Lower leg skin (tissue), 4 donors: ENCODE measurements around the gene OR8A1. TPM values are rescaled to one million over a fixed set of nuclear protein-coding genes. Genes with fewer than 3 reads are reported as not detected.

Experiments used
- DNase-seq, 2 donors: peaks; one replicate each; pipeline ENCODE4 v3.0.0-alpha.2; 2019; ENCODE audit warnings: low spot score in 2 of 2
- H3K4me3 ChIP-seq: fragments of 200-600 bp; sonication (generic); 2 replicates; pipeline ENCODE4 v1.5.1; 2017; ENCODE audit warnings: mild to moderate bottlenecking, low read depth; ENCODE audit not compliant: poor library complexity, severe bottlenecking
- POLR2A ChIP-seq, 2 donors: fragments of 450-650 bp; IDR thresholded peaks; one replicate each; pipeline ENCODE4 v1.6.1; 2016 to 2017; ENCODE audit warnings: antibody characterized with exemption in 2 of 2, mild to moderate bottlenecking in 1 of 2, moderate library complexity in 1 of 2
- WGBS, 2 donors: methylation state at CpG; one replicate each; pipeline ENCODE4 v1.1.5; 2018; 5-methylcytosine and 5-hydroxymethylcytosine counted together
- intact Hi-C: fragments of 100-400 bp; cut with DNase I; formaldehyde crosslinking; loops from one replicate; pipeline ENCODE4 v1.15.0; 2023; ENCODE audit warnings: low total_unique reads
- total RNA-seq, 4 donors: library from RNA; depleted of rRNA; stranded (reverse); fragments of >200 nt; gene quantifications; one replicate each; pipeline ENCODE4 v1.1.0, GENCODE V29; 2016
- TF ChIP-seq, protein P1 (sequence below), 3 donors: fragments of 450-650 bp; IDR thresholded peaks; one replicate each; pipeline ENCODE4 v1.5.1; 2016; ENCODE audit warnings: antibody characterized with exemption in 3 of 3, mild to moderate bottlenecking in 3 of 3, moderate library complexity in 2 of 3

The OR8A1 gene
- total RNA-seq, 4 donors from 2014 or later = not detected

DNA sequence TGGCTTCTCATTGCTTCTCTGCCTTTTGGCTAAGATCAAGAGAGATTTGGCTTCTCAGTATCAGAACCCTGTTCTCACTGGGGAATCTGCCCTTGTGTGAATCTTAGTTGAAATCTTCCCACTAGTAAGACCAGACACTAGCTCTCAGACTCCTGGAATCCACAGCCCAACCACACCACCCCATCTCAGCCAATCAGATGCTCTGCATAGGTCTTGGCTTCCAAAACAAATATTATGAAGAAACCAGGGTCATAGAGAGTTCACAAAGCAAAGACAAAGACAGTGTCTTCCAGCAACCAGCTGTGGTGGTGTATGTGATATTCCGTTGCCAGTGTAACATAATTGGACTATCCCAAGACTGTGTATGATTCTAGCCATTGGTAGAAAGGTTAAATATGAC is 31.8 kb upstream of the OR8A1 start:
- intact Hi-C loops = no loop called here
- DNase-seq = no peak
- no peak overlapping the region for H3K4me3 ChIP-seq
- TF ChIP-seq, protein P1, sequence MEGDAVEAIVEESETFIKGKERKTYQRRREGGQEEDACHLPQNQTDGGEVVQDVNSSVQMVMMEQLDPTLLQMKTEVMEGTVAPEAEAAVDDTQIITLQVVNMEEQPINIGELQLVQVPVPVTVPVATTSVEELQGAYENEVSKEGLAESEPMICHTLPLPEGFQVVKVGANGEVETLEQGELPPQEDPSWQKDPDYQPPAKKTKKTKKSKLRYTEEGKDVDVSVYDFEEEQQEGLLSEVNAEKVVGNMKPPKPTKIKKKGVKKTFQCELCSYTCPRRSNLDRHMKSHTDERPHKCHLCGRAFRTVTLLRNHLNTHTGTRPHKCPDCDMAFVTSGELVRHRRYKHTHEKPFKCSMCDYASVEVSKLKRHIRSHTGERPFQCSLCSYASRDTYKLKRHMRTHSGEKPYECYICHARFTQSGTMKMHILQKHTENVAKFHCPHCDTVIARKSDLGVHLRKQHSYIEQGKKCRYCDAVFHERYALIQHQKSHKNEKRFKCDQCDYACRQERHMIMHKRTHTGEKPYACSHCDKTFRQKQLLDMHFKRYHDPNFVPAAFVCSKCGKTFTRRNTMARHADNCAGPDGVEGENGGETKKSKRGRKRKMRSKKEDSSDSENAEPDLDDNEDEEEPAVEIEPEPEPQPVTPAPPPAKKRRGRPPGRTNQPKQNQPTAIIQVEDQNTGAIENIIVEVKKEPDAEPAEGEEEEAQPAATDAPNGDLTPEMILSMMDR (IDR thresholded peaks at IDR 0.05) = no peak
- no peak for TF ChIP-seq POLR2A (IDR thresholded peaks at IDR 0.05)
- 45 to 74% methylated on average over 1 of the region's 1 CpG for WGBS, 2 donors

DNA sequence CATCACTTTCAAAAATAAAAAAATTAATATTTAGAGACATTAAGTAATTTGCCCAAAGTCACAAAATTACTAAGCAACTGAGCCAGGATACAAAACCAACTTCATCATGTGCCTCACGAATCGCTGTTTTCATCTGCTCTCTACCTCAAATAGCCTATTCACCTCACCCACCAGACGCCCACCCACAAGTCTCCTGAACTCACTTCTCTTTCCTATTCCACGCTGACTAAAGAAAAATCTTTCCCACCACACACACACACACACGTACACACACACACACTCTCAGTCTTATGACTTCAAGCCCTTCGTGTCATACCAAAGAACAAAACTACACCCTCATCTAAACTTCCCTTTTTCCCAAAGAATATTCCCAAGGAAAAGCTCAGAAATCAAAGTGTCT is 28.6 kb upstream of the OR8A1 start:
- WGBS, 2 donors = 76 to 79% methylated on average over 6 of the region's 6 CpGs
- intact Hi-C loops = no loop called here
- no peak for TF ChIP-seq POLR2A (IDR thresholded peaks at IDR 0.05)
- TF ChIP-seq, protein P1 (IDR thresholded peaks at IDR 0.05) = no peak
- DNase-seq = no peak
- H3K4me3 ChIP-seq = no peak overlapping the region

DNA sequence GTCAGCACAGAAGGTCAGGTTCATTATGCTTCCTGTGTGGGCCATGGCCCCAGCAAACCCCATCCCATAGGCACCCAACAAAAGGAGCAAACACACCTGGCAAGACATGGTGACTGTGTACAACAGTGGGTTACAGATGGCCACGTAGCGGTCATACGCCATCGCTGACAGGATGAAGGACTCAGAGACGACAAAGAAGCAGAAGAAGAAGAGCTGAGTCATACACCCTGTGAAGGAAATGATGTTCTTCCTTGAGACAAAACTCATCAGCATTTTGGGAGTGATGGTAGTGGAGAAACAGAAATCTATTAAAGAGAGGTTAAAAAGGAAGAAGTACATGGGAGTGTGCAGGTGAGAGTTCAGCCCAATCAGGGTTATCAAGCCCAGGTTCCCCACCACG is 26.7 kb upstream of the OR8A1 start:
- no peak for TF ChIP-seq POLR2A (IDR thresholded peaks at IDR 0.05)
- TF ChIP-seq, protein P1 (IDR thresholded peaks at IDR 0.05) = no peak
- H3K4me3 ChIP-seq = no peak overlapping the region
- intact Hi-C loops = no loop called here
- no peak for DNase-seq
- WGBS, 2 donors = 83 to 85% methylated on average over 6 of the region's 6 CpGs

DNA sequence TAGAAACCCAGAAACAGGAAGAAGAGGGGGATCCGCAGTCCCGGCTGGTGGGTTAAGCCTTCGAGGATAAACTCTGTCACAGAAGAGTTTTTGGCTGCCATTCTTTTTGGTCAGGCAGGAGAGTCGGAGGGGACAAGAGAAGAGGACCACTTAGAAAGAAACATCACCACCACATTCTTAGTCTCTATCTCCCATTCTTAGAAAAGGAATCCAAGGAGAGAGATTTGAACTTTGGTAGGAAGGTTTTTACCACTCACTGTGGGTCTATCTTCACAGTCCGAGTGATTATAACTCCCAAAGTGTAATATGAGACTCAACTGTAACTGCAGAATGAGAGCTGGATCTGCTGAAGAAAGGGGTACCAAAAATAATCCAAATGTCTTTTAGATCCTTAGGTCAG is 26.2 kb upstream of the OR8A1 start, which contains the start of gene OR8B12:
OR8B12 (minus strand) TSS at position 101 of the 400 bp plus-strand sequence; CDS start at position 101, 0 bp downstream.
- intact Hi-C loops = no loop called here
- no peak within 1 kb of the TSS for H3K4me3 ChIP-seq
- TF ChIP-seq POLR2A (IDR thresholded peaks at IDR 0.05) = no peak
- TF ChIP-seq, protein P1 (IDR thresholded peaks at IDR 0.05) = no peak
- no peak for DNase-seq
- WGBS, 2 donors = 87 to 89% methylated on average over 5 of the region's 5 CpGs

DNA sequence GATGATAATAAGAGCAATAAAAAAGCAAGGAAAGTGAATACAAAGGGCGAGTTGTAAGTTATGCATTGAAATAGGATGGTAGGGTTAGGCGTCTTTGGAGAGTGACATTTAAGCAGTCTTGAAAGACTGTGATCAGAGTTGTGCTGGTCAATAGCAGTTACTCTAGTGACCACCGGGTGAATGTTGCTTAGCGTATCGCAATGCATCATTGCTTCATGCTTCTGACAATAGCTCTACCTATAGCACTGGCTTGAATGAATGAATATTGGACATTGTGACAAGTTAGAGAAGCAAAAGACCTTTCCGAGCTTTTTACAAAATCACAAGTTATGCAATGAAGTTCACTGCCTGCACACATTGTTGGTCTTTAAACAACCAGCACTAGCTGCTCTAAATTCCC is 18.6 kb upstream of the OR8A1 start:
- 85 to 86% methylated on average over 6 of the region's 6 CpGs for WGBS, 2 donors
- TF ChIP-seq POLR2A (IDR thresholded peaks at IDR 0.05) = no peak
- TF ChIP-seq, protein P1 (IDR thresholded peaks at IDR 0.05) = no peak
- intact Hi-C loops = no loop called here
- no peak overlapping the region for H3K4me3 ChIP-seq
- no peak for DNase-seq

DNA sequence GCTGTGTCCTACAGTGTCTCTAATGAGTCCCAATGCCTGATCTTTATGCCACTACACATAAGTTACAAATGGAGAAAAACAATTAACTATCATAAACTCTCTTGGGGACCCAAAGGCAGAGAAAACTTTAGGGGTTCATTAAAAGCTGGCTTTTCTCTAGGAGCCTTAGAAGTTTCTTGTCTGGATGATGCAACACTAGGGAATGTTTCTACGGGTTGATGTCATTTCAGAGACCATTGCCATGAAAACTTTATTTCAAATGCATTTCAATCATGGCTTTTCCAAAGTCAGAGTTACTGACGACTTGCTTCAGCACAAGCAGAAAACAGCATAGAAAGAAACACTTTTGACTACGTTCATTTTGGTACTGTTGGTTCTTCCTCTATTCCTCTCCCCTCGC is 17.8 kb upstream of the OR8A1 start:
- H3K4me3 ChIP-seq = no peak overlapping the region
- intact Hi-C loops = no loop called here
- TF ChIP-seq, protein P1 (IDR thresholded peaks at IDR 0.05) = no peak
- no peak for TF ChIP-seq POLR2A (IDR thresholded peaks at IDR 0.05)
- DNase-seq = no peak
- WGBS, 2 donors = 86 to 91% methylated on average over 4 of the region's 4 CpGs
